Parathyroid adenoma (tissue), 2 donors: ENCODE data around the gene B3GNT9.

Experiments used
- H2AFZ ChIP-seq: fragments of 300-600 bp; sonication (generic); one replicate; pipeline ENCODE4 v1.7.0; 2017; ENCODE audit warnings: antibody characterized with exemption, mild to moderate bottlenecking
- H3K27ac ChIP-seq: fragments of 300-600 bp; sonication (generic); one replicate; pipeline ENCODE4 v1.7.0; 2017
- H3K27me3 ChIP-seq: fragments of 300-600 bp; sonication (generic); one replicate; pipeline ENCODE4 v1.7.0; 2017; ENCODE audit warnings: low read length; ENCODE audit not compliant: control insufficient read depth, insufficient read depth
- H3K36me3 ChIP-seq: fragments of 300-600 bp; sonication (generic); one replicate; pipeline ENCODE4 v1.7.0; 2017; ENCODE audit warnings: low read length; ENCODE audit not compliant: control insufficient read depth, insufficient read depth
- H3K4me1 ChIP-seq: fragments of 300-600 bp; sonication (generic); one replicate; pipeline ENCODE4 v1.7.0; 2017; ENCODE audit warnings: control low read depth
- H3K4me2 ChIP-seq: fragments of 300-600 bp; sonication (generic); one replicate; pipeline ENCODE4 v1.7.0; 2017; ENCODE audit warnings: low read length
- H3K4me3 ChIP-seq: fragments of 300-600 bp; sonication (generic); one replicate; pipeline ENCODE4 v1.7.0; 2017; ENCODE audit warnings: low read depth, low read length
- H3K79me2 ChIP-seq: fragments of 300-600 bp; sonication (generic); one replicate; pipeline ENCODE4 v1.7.0; 2017; ENCODE audit warnings: control low read depth
- H3K9ac ChIP-seq: fragments of 300-600 bp; sonication (generic); one replicate; pipeline ENCODE4 v1.7.0; 2017; ENCODE audit warnings: mild to moderate bottlenecking
- H3K9me3 ChIP-seq: fragments of 300-600 bp; sonication (generic); one replicate; pipeline ENCODE4 v1.7.0; 2017; ENCODE audit warnings: low read length; ENCODE audit not compliant: control insufficient read depth
- CTCF ChIP-seq: fragments of 300-600 bp; sonication (generic); IDR thresholded peaks from one replicate; pipeline ENCODE4 v1.7.0; 2017; ENCODE audit warnings: antibody characterized with exemption, mild to moderate bottlenecking
- donor health status: primary hyperparathyroidism.

Gene B3GNT9

GRCh38 chr16:67109407-67110135 lies 41.2 kb downstream of the B3GNT9 start, which contains the start of gene PHAF1:
Gene PHAF1, plus strand, starts transcription at chr16:67109941. Its CDS starts 235 bp downstream, at chr16:67110176.
- peaks cover 29% of the 10 kb centered on the region for H3K79me2 ChIP-seq
- peak within 1 kb of the TSS; percentile 99 for H2AFZ ChIP-seq
- peak within 1 kb of the TSS; percentile 95 for H3K4me2 ChIP-seq
- no peak for TF ChIP-seq CTCF
- H3K27me3 ChIP-seq: no peaks in the 10 kb centered on the region
- H3K9ac ChIP-seq: peak within 1 kb of the TSS; percentile 64
- H3K4me1 ChIP-seq: peaks cover 17% of the 10 kb centered on the region
- no peaks in the 10 kb centered on the region for H3K36me3 ChIP-seq
- H3K27ac ChIP-seq: peak within 1 kb of the TSS; percentile 71
- H3K4me3 ChIP-seq: peak within 1 kb of the TSS; percentile 90
- H3K9me3 ChIP-seq: no peaks in the 10 kb centered on the region

- Histone ChIP-seq H3K9me3 (no peaks in the 10 kb centered on the region), H3K36me3 (no peaks in the 10 kb centered on the region), H3K4me3 (peak overlapping the region; percentile 90), H3K79me2 (peaks cover 27% of the 10 kb centered on the region), H3K9ac (peak overlapping the region; percentile 64), H3K27me3 (no peaks in the 10 kb centered on the region), H3K27ac (no peak overlapping the region), H2AFZ (peak overlapping the region; percentile 99), H3K4me2 (peak overlapping the region; percentile 95), H3K4me1 (peaks cover 17% of the 10 kb centered on the region)
- no peak for TF ChIP-seq CTCF
Measured at GRCh38 chr16:67108931-67109406, 41.8 kb downstream of the B3GNT9 start.

GRCh38 chr16:67108489-67108888 lies 42.3 kb downstream of the B3GNT9 start:
- H3K27me3 ChIP-seq: no peaks in the 10 kb centered on the region
- no peak overlapping the region for H3K4me2 ChIP-seq
- peaks cover 17% of the 10 kb centered on the region for H3K4me1 ChIP-seq
- no peak overlapping the region for H3K27ac ChIP-seq
- H3K36me3 ChIP-seq: no peaks in the 10 kb centered on the region
- H3K79me2 ChIP-seq: peaks cover 24% of the 10 kb centered on the region
- H3K4me3 ChIP-seq: no peak overlapping the region
- no peak for TF ChIP-seq CTCF
- no peak overlapping the region for H2AFZ ChIP-seq
- H3K9me3 ChIP-seq: no peaks in the 10 kb centered on the region
- H3K9ac ChIP-seq: no peak overlapping the region

- H3K9me3 ChIP-seq: no peaks in the 10 kb centered on the region
- no peak overlapping the region for H3K4me2 ChIP-seq
- H2AFZ ChIP-seq: no peak overlapping the region
- H3K9ac ChIP-seq: no peak overlapping the region
- H3K4me3 ChIP-seq: no peak overlapping the region
- no peaks in the 10 kb centered on the region for H3K27me3 ChIP-seq
- peaks cover 7% of the 10 kb centered on the region for H3K4me1 ChIP-seq
- H3K36me3 ChIP-seq: no peaks in the 10 kb centered on the region
- TF ChIP-seq CTCF: no peak
- H3K79me2 ChIP-seq: peaks cover 12% of the 10 kb centered on the region
- no peak overlapping the region for H3K27ac ChIP-seq
Measured at GRCh38 chr16:67105881-67106280, 44.9 kb downstream of the B3GNT9 start.

GRCh38 chr16:67105246-67105645 lies 45.6 kb downstream of the B3GNT9 start:
- H3K4me1 ChIP-seq: peaks cover 2% of the 10 kb centered on the region
- H3K27ac ChIP-seq: no peak overlapping the region
- H2AFZ ChIP-seq: no peak overlapping the region
- H3K9me3 ChIP-seq: no peaks in the 10 kb centered on the region
- no peak overlapping the region for H3K4me2 ChIP-seq
- H3K4me3 ChIP-seq: no peak overlapping the region
- TF ChIP-seq CTCF: no peak
- H3K27me3 ChIP-seq: no peaks in the 10 kb centered on the region
- no peak overlapping the region for H3K9ac ChIP-seq
- H3K36me3 ChIP-seq: no peaks in the 10 kb centered on the region
- peaks cover 5% of the 10 kb centered on the region for H3K79me2 ChIP-seq
